IMR-90 (cell line): Measurements from ENCODE around the gene ETV3L. TPM values are rescaled to one million over a fixed set of nuclear protein-coding genes. Genes with fewer than 3 reads are reported as not detected.

ENCODE experiments used
- ATAC-seq: fragments of 200-7000 bp; cut with Tn5 transposase; 2 replicates; pipeline ENCODE4 v1.9.1; 2020; ENCODE audit warnings: low read depth, mild to moderate bottlenecking, moderate library complexity
- BruUV-seq: library from RNA; stranded (reverse); fragments of 400-500 nt; replicated peaks from 2 replicates; lab custom pipeline; 2021; lab: Mats Ljungman, UMichigan
- CTCF ChIA-PET: fragments of 300-600 bp; formaldehyde crosslinking; extraction: SDS; loops from one replicate; lab custom pipeline; 2021; ENCODE audit warnings: antibody characterized with exemption; lab: Yijun Ruan, JAX
- POLR2A ChIA-PET: fragments of 300-600 bp; sonication (Branson Sonifier 250); formaldehyde crosslinking; loops from one replicate; lab custom pipeline; 2022; ENCODE audit warnings: antibody characterized with exemption; ENCODE audit not compliant: unreplicated experiment; lab: Charles Lee
- DNase-seq: peaks from one replicate; pipeline ENCODE4 v3.0.0; 2013
- H2AFZ ChIP-seq: replicated peaks from 2 replicates; pipeline ENCODE3; 2013; ENCODE audit warnings: low read length, mild to moderate bottlenecking; ENCODE audit not compliant: poor library complexity
- H2AK5ac ChIP-seq: 2 replicates; pipeline ENCODE4 v1.6.1; 2013; ENCODE audit warnings: low read depth, low read length, inconsistent platforms
- H2AK9ac ChIP-seq: replicated peaks from 2 replicates; pipeline ENCODE3; 2013; ENCODE audit warnings: mild to moderate bottlenecking, low read depth, low read length, moderate library complexity; ENCODE audit not compliant: poor library complexity
- H2BK120ac ChIP-seq: 2 replicates; pipeline ENCODE4 v1.6.1; 2013; ENCODE audit warnings: low read depth, low read length, inconsistent platforms
- H2BK15ac ChIP-seq: 3 replicates; pipeline ENCODE4 v1.6.1; 2013; ENCODE audit warnings: low read depth, low read length, inconsistent platforms
- H2BK20ac ChIP-seq: 2 replicates; pipeline ENCODE4 v1.6.1; 2013; ENCODE audit warnings: low read depth, mild to moderate bottlenecking, inconsistent platforms, low read length, moderate library complexity
- H2BK5ac ChIP-seq: 2 replicates; pipeline ENCODE4 v1.6.1; 2013; ENCODE audit warnings: mild to moderate bottlenecking, low read depth, low read length, inconsistent platforms; ENCODE audit not compliant: poor library complexity, severe bottlenecking
- H3K14ac ChIP-seq: replicated peaks from 2 replicates; pipeline ENCODE4 v1.6.1; 2013; ENCODE audit warnings: low read depth, low read length, inconsistent platforms
- H3K18ac ChIP-seq: 2 replicates; pipeline ENCODE4 v1.6.1; 2013; ENCODE audit warnings: low read depth, low read length, control low read depth
- H3K23ac ChIP-seq: 2 replicates; pipeline ENCODE4 v1.6.1; 2013; ENCODE audit warnings: low read depth, low read length, inconsistent platforms
- H3K27ac ChIP-seq: 2 replicates; pipeline ENCODE4 v1.5.1; 2013; ENCODE audit warnings: mild to moderate bottlenecking, control low read depth, low read length; ENCODE audit not compliant: insufficient read depth
- H3K27me3 ChIP-seq: 2 replicates; pipeline ENCODE4 v1.6.1; 2013; ENCODE audit warnings: low read length; ENCODE audit not compliant: control insufficient read depth, insufficient read depth
- H3K36me3 ChIP-seq: 2 replicates; pipeline ENCODE4 v1.6.1; 2013; ENCODE audit warnings: low read length, mixed read lengths; ENCODE audit not compliant: control insufficient read depth, insufficient read depth
- H3K4ac ChIP-seq: 2 replicates; pipeline ENCODE4 v1.6.1; 2013; ENCODE audit warnings: low read depth, low read length, inconsistent platforms
- H3K4me1 ChIP-seq: 2 replicates; pipeline ENCODE4 v1.6.1; 2013; ENCODE audit warnings: low read length, mixed read lengths; ENCODE audit not compliant: control insufficient read depth, insufficient read depth
- H3K4me2 ChIP-seq: 2 replicates; pipeline ENCODE4 v1.6.1; 2013; ENCODE audit warnings: low read depth, mild to moderate bottlenecking, control low read depth, low read length, moderate library complexity
- H3K4me3 ChIP-seq: 2 replicates; pipeline ENCODE4 v1.5.1; 2013; ENCODE audit warnings: low read depth, mild to moderate bottlenecking, control low read depth, low read length, moderate library complexity; ENCODE audit not compliant: insufficient read depth
- H3K56ac ChIP-seq: 2 replicates; pipeline ENCODE4 v1.6.1; 2013; ENCODE audit warnings: low read length, inconsistent platforms; ENCODE audit not compliant: insufficient read depth; ENCODE audit errors: extremely low read depth
- H3K79me1 ChIP-seq, 2 experiments: 2 replicates each; pipeline ENCODE4 v1.6.1; 2013; ENCODE audit warnings: low read length in 2 of 2, inconsistent platforms in 1 of 2, low read depth in 1 of 2
- H3K9ac ChIP-seq: 2 replicates; pipeline ENCODE4 v1.6.1; 2013; ENCODE audit warnings: low read depth, low read length, control low read depth
- H3K9me1 ChIP-seq: 2 replicates; pipeline ENCODE4 v1.6.1; 2013; ENCODE audit warnings: low read length, inconsistent platforms; ENCODE audit not compliant: insufficient read depth
- H3K9me3 ChIP-seq: 2 replicates; pipeline ENCODE4 v1.6.1; 2013; ENCODE audit warnings: low read length; ENCODE audit not compliant: control insufficient read depth, insufficient read depth
- H4K20me1 ChIP-seq: 2 replicates; pipeline ENCODE4 v1.6.1; 2013; ENCODE audit warnings: low read length, inconsistent platforms; ENCODE audit not compliant: insufficient read depth
- H4K5ac ChIP-seq: 2 replicates; pipeline ENCODE4 v1.6.1; 2013; ENCODE audit warnings: mild to moderate bottlenecking, low read depth, low read length, control low read depth
- H4K8ac ChIP-seq, 2 experiments: 2 replicates each; pipeline ENCODE4 v1.6.1; 2013; ENCODE audit warnings: low read depth in 2 of 2, low read length in 2 of 2, control low read depth in 1 of 2, inconsistent platforms in 1 of 2
- H4K91ac ChIP-seq: 2 replicates; pipeline ENCODE4 v1.6.1; 2013; ENCODE audit warnings: low read depth, low read length, inconsistent platforms; ENCODE audit not compliant: insufficient read depth
- CHD1 ChIP-seq: IDR thresholded peaks from 2 replicates; pipeline ENCODE4 v1.6.1; 2012; ENCODE audit warnings: low read depth, low read length, improper control_type of control experiment
- WGBS, 2 experiments: methylation state at CpG; one replicate each; pipeline versions ENCODE4 v1.1.5 to v1.1.7; 2013; ENCODE audit warnings: missing lambda C conversion rate in 2 of 2; ENCODE audit not compliant: insufficient read length in 1 of 2; ENCODE audit errors: extremely low coverage in 2 of 2; 5-methylcytosine and 5-hydroxymethylcytosine counted together
- dilution Hi-C: fragments of 300-500 bp; cut with HindIII; formaldehyde crosslinking; loops from one replicate; pipeline ENCODE4 v1.14.3; 2018; ENCODE audit warnings: low sequenced_read_pairs; ENCODE audit not compliant: unreplicated experiment
- in situ Hi-C: fragments of 300-500 bp; cut with MboI; formaldehyde crosslinking; loops from 3 replicates; pipeline ENCODE4 v1.14.3; 2019; ENCODE audit warnings: low sequenced_read_pairs, inconsistent platforms, mixed read lengths
- intact Hi-C: fragments of 100-400 bp; cut with micrococcal nuclease; formaldehyde crosslinking; loops from 2 replicates; pipeline ENCODE4 v1.10.0; 2022
- polyA plus RNA-seq, 3 experiments: library from polyadenylated mRNA; depleted of rRNA; stranded (reverse); fragments of >200 nt; gene quantifications; 2 replicates each; pipeline ENCODE4 v1.2.3, GENCODE V29; 2012; ENCODE audit warnings: low replicate concordance in 1 of 3
- total RNA-seq: library from RNA; depleted of rRNA; stranded (reverse); fragments of >200 nt; gene quantifications from 2 replicates; pipeline ENCODE4 v1.2.3, GENCODE V29; 2012
- TF ChIP-seq, protein P1 (sequence below): conservative IDR thresholded peaks from 2 replicates; pipeline ENCODE4 v1.5.1; 2012; ENCODE audit warnings: mild to moderate bottlenecking, low read depth, low read length, improper control_type of control experiment

ETV3L gene
- total and polyA plus RNA-seq, 2 of the 4 experiments (the other 2 are of a cell fraction): not detected

DNA sequence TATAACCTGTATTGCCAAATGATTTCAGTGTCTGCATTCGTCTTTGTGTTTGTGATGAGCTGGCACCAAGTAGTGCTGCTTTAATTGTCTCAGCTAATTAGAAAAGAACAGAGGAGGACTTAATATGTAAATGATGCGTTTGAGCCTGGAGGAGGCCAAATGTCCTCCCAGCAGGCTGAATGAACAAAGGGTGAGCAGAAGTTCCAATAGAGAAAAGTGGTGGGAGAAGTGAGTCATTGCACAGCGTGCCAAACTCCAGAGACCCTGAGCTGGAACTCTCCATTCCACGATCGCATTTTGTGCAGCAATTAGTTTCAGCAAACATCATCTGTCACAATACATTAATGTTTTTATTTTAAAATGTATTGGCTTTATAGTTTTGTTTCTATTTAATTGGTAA, 17.9 kb downstream of the ETV3L start:
- Histone ChIP-seq H2BK5ac (no peak overlapping the region), H3K18ac (no peak overlapping the region), H3K4me2 (no peak overlapping the region), H3K4me1 (no peaks in the 10 kb centered on the region), H2BK15ac (no peak overlapping the region), H4K5ac (no peak overlapping the region), H2AFZ (no peak overlapping the region), H3K79me1 (no peaks in the 10 kb centered on the region), H3K23ac (no peak overlapping the region), H3K27ac (no peak overlapping the region), H3K36me3 (no peaks in the 10 kb centered on the region), H4K20me1 (no peaks in the 10 kb centered on the region), H4K91ac (no peak overlapping the region), H2BK20ac (no peak overlapping the region), H3K4ac (no peak overlapping the region), H2BK120ac (no peak overlapping the region), H3K4me3 (no peak overlapping the region), H4K8ac (no peak overlapping the region), H3K27me3 (peaks cover 17% of the 10 kb centered on the region), H2AK9ac (no peak overlapping the region), H2AK5ac (no peak overlapping the region), H3K9ac (no peak overlapping the region), H3K14ac (no peak overlapping the region), H3K56ac (no peak overlapping the region), H3K9me3 (no peaks in the 10 kb centered on the region), H3K9me1 (no peaks in the 10 kb centered on the region)
- ATAC-seq (no peak), DNase-seq (no peak)
- in situ Hi-C loops: no loop called here
- BruUV-seq: no TSS peak
- ChIA-PET CTCF (interaction anchor here (2.7 kb wide), 1 partner anchor 8 kb away, joined by 11 read pairs; no protein-coding TSS in a partner anchor), POLR2A (no interaction called here)
- intact Hi-C loops: no loop called here
- WGBS, 2 experiments: 56% methylated on average over 2 of the region's 5 CpGs; no CpG with 5 or more reads in 1 of the 2 experiments
- no peak for TF ChIP-seq CHD1
- TF ChIP-seq, protein P1, sequence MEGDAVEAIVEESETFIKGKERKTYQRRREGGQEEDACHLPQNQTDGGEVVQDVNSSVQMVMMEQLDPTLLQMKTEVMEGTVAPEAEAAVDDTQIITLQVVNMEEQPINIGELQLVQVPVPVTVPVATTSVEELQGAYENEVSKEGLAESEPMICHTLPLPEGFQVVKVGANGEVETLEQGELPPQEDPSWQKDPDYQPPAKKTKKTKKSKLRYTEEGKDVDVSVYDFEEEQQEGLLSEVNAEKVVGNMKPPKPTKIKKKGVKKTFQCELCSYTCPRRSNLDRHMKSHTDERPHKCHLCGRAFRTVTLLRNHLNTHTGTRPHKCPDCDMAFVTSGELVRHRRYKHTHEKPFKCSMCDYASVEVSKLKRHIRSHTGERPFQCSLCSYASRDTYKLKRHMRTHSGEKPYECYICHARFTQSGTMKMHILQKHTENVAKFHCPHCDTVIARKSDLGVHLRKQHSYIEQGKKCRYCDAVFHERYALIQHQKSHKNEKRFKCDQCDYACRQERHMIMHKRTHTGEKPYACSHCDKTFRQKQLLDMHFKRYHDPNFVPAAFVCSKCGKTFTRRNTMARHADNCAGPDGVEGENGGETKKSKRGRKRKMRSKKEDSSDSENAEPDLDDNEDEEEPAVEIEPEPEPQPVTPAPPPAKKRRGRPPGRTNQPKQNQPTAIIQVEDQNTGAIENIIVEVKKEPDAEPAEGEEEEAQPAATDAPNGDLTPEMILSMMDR: no peak
- dilution Hi-C loops: no loop called here
